Activated CD4-positive, alpha-beta memory T cell treated with anti-CD3 and anti-CD28 coated beads for 36 hours (primary cell): ENCODE results near the gene TLE4. TPM values are rescaled to one million over a fixed set of nuclear protein-coding genes. Genes with fewer than 3 reads are reported as not detected.
"Not testable (repeated sequence)": the region's sequence is repeated elsewhere in the genome, so short reads cannot be mapped to it uniquely, and the experiment has no call there.

ENCODE experiments used
- CTCF ChIA-PET: fragments of 350-600 bp; sonication (Branson Sonifier 250); formaldehyde crosslinking; loops from one replicate; lab custom pipeline; 2021; ENCODE audit warnings: antibody characterized with exemption, inconsistent platforms; lab: Charles Lee
- POLR2A ChIA-PET: fragments of 350-600 bp; sonication (Branson Sonifier 250); formaldehyde crosslinking; loops from one replicate; lab custom pipeline; 2021; ENCODE audit warnings: antibody characterized with exemption; lab: Charles Lee
- DNase-seq: peaks from one replicate; pipeline ENCODE4 v3.0.0-alpha.2; 2020
- H3K27ac Mint-ChIP-seq: one replicate; pipeline ENCODE4 v1.8.0; 2021; ENCODE audit warnings: mixed read lengths
- H3K27me3 Mint-ChIP-seq: one replicate; pipeline ENCODE4 v1.8.0; 2021; ENCODE audit warnings: mixed read lengths
- H3K36me3 Mint-ChIP-seq: one replicate; pipeline ENCODE4 v1.8.0; 2021; ENCODE audit warnings: mixed read lengths
- H3K4me1 Mint-ChIP-seq: one replicate; pipeline ENCODE4 v1.8.0; 2021; ENCODE audit warnings: low read depth, mixed read lengths
- H3K4me3 Mint-ChIP-seq: one replicate; pipeline ENCODE4 v1.8.0; 2021; ENCODE audit warnings: mild to moderate bottlenecking, mixed read lengths
- H3K9me3 Mint-ChIP-seq: one replicate; pipeline ENCODE4 v1.8.0; 2021; ENCODE audit warnings: mixed read lengths
- intact Hi-C: fragments of 100-400 bp; cut with micrococcal nuclease; formaldehyde crosslinking; loops from one replicate; pipeline ENCODE4 v1.15.1; 2023
- total RNA-seq, 2 experiments: library from RNA; stranded (reverse); gene quantifications; one replicate each; pipeline ENCODE4 v1.2.3, GENCODE V29; 2021

TLE4 gene
- total RNA-seq, 2 experiments from 2014 or later, result 14.3 to 15.3 TPM

GRCh38 chr9:79584655-79584982, 12.9 kb downstream of the TLE4 start:
- no peak for DNase-seq
- ChIA-PET POLR2A (interaction anchor here (5.3 kb wide), 1 partner anchor 13 kb away, joined by 25 read pairs; the partner anchor contains the start of gene TLE4), CTCF (no interaction called here)
- peaks cover 6% of the 10 kb centered on the region for H3K36me3 Mint-ChIP-seq
- peaks cover 59% of the 10 kb centered on the region for H3K4me1 Mint-ChIP-seq
- no peak overlapping the region for H3K27ac Mint-ChIP-seq
- H3K9me3 Mint-ChIP-seq, result no peaks in the 10 kb centered on the region
- no peak overlapping the region for H3K4me3 Mint-ChIP-seq
- no peaks in the 10 kb centered on the region for H3K27me3 Mint-ChIP-seq
- intact Hi-C loops, result loop anchor here (1.0 kb wide), 1 partner anchor 13 kb away; the partner anchor contains the start of gene TLE4

GRCh38 chr9:79588488-79589223, 16.9 kb downstream of the TLE4 start:
- H3K4me1 Mint-ChIP-seq, result peaks cover 51% of the 10 kb centered on the region
- DNase-seq, result no peak
- CTCF ChIA-PET, result no interaction called here
- POLR2A ChIA-PET, result no interaction called here
- no peaks in the 10 kb centered on the region for H3K9me3 Mint-ChIP-seq
- intact Hi-C loops, result no loop called here
- peaks cover 6% of the 10 kb centered on the region for H3K36me3 Mint-ChIP-seq
- H3K27ac Mint-ChIP-seq, result no peak overlapping the region
- no peaks in the 10 kb centered on the region for H3K27me3 Mint-ChIP-seq
- no peak overlapping the region for H3K4me3 Mint-ChIP-seq

- H3K4me1 Mint-ChIP-seq, result peaks cover 48% of the 10 kb centered on the region
- no peak for DNase-seq
- no peak overlapping the region for H3K4me3 Mint-ChIP-seq
- CTCF ChIA-PET, result no interaction called here
- no peaks in the 10 kb centered on the region for H3K9me3 Mint-ChIP-seq
- no peak overlapping the region for H3K27ac Mint-ChIP-seq
- POLR2A ChIA-PET, result no interaction called here
- peaks cover 12% of the 10 kb centered on the region for H3K36me3 Mint-ChIP-seq
- no peaks in the 10 kb centered on the region for H3K27me3 Mint-ChIP-seq
- intact Hi-C loops, result no loop called here
These were observed 19.7 kb downstream of the TLE4 start for GRCh38 chr9:79591458-79591857.

DNA sequence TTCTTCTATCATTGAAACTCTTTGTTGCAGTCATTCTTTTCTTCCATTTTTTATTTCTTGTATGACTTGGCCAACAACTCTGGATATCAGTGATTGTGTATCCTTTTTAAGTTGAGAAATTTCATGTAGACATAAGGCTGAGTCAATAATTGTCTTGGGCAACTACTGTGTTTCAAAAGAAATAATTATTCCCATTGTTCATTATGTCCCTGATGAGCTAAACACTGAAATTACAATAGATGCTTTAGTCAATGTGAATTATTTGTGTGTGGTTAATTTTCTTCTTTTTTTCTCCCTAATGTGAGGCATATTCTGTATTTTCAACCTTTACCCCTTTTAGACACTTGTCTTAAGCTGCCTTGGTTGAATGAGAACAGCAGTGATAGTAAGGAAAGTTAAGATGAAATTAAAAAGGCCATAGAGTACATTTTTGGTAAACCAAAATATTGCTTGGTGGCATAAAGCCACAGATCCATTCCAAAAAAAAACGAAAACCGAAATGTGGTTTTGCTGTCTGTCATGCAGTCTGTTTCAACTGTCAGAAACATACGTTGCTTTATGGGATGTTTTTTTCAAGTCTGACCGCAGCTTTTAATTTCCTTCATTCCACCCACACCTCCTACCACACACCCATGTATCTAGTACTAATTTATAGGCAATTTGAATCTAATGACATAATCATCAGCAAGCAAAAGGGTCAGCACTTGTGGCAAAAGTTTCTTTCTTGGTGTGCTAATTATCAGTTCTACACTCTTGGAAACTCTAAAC, 21.1 kb downstream of the TLE4 start:
- H3K9me3 Mint-ChIP-seq, result no peaks in the 10 kb centered on the region
- H3K4me1 Mint-ChIP-seq, result peaks cover 59% of the 10 kb centered on the region
- H3K27ac Mint-ChIP-seq, result peak overlapping the region; percentile 36
- no peaks in the 10 kb centered on the region for H3K27me3 Mint-ChIP-seq
- H3K36me3 Mint-ChIP-seq, result peaks cover 14% of the 10 kb centered on the region
- ChIA-PET POLR2A (interaction anchor here (1.4 to 1.6 kb wide), 2 partner anchors 10 to 21 kb away, joined by 5 read pairs; partner anchors contain the start of gene TLE4), CTCF (interaction anchor here (0.7 kb wide), 1 partner anchor 115 kb away, joined by 3 read pairs; no protein-coding TSS in a partner anchor)
- peak; percentile 15 for DNase-seq
- H3K4me3 Mint-ChIP-seq, result peak overlapping the region; percentile 1
- intact Hi-C loops, result loop anchor here (2.0 kb wide), 1 partner anchor 32 kb away; no protein-coding TSS in a partner anchor

DNA sequence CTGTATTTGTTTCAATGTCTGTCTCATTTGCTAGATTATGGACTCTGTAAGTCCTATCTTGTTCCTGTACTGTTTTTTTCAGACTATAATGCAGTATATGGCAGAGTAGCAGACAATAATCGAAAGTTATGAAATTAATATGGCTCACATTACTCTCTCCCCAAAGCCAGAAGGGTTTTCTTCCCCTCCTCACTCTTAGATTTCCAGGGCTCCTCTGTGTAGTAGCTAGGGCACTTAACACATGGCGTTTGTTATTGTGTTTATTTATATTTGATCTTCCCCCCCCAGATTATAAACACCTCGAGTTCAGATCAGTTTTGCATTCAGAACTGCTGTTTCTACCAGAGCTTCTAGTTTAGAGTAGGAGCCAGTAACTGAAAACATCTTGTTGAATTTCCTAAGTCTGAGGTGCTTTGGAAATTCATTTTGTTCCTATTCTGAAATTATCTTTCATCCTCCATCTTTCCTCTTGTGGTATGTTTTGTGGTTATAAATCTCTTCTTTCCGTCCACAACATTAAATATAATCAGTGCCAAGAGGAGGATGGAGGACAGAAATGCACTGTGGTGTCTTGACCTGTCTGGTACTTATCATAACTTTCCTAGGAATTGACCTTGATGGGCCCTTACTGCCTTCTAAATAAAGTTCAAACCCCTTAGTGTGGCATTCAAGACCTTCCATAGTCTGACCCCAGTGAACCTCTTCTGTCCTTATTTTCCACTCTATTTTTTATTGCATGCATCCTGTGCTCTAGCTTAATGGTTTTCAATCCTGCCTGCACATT, 27.0 kb downstream of the TLE4 start:
- intact Hi-C loops, result no loop called here
- POLR2A ChIA-PET, result no interaction called here
- no peak for DNase-seq

DNA sequence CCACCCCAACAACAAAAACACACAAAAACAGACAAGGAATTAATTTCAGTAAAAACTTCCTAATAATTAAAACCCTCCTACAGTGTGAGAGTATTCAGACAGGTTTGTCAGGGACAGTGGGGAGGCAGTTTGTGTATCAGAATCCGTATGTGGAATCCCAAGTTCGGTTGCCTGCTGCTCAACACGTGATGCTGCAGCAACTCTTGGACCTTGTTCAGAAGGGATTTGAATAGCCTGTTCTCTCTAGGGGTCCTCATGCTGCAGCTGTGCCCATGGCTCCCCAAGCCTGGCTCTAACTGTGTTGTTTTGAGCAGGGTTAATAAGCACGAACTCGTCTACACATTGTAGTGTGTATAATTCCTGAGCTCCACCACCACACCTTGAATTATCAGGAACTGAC, 28.7 kb downstream of the TLE4 start:
- no peaks in the 10 kb centered on the region for H3K27me3 Mint-ChIP-seq
- H3K4me3 Mint-ChIP-seq, result no peak overlapping the region
- H3K27ac Mint-ChIP-seq, result no peak overlapping the region
- H3K9me3 Mint-ChIP-seq, result peaks cover 9% of the 10 kb centered on the region
- no peak for DNase-seq
- ChIA-PET CTCF (no interaction called here), POLR2A (no interaction called here)
- intact Hi-C loops, result no loop called here
- peaks cover 47% of the 10 kb centered on the region for H3K4me1 Mint-ChIP-seq
- H3K36me3 Mint-ChIP-seq, result peaks cover 14% of the 10 kb centered on the region

More for the DNA sequence above, 27.0 kb downstream of the TLE4 start:
- Mint-ChIP-seq H3K4me3 (no peak overlapping the region), H3K27ac (no peak overlapping the region), H3K36me3 (peaks cover 18% of the 10 kb centered on the region), H3K4me1 (peaks cover 57% of the 10 kb centered on the region), H3K9me3 (peaks cover 9% of the 10 kb centered on the region), H3K27me3 (no peaks in the 10 kb centered on the region)
- CTCF ChIA-PET, result interaction anchor here (0.6 kb wide), 1 partner anchor 12 kb away, joined by 3 read pairs; no protein-coding TSS in a partner anchor

DNA sequence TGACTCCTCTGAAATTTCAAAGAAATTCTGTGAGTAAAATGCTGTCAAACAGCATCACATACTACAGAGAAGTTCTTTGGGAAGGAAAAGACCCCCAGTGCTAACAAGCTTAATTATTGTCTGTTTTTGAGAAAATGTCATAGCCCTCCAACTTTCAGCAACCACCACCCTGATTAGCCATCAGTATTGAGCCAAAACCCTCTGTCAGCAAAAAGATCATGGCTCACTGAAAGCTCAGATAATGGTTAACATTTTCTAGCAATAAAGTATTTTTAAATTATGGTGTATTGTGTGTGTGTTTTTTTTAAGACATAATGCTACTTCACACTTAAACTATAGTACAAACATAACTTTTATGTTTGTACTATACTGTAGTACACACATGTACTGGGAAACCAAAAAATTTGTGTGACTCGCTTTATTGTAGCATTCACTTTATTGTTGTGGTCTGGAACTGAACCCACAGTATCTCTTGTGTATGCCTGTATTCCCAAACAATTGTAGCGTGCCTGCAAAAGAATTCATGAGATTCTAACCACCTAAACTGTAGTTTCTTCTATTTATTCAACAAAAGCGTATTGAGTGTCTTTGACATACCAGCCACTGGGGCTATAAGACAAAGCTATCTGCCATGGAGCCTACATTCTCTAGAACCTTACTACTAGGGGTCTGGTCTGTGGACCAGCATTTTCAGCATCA, 31.6 kb downstream of the TLE4 start:
- Mint-ChIP-seq H3K9me3 (peaks cover 18% of the 10 kb centered on the region), H3K27me3 (no peaks in the 10 kb centered on the region)
- CTCF ChIA-PET, result no interaction called here

GRCh38 chr9:79604149-79604548, 32.4 kb downstream of the TLE4 start:
- intact Hi-C loops, result no loop called here
- Mint-ChIP-seq H3K9me3 (peaks cover 18% of the 10 kb centered on the region), H3K4me1 (peaks cover 24% of the 10 kb centered on the region), H3K36me3 (peaks cover 20% of the 10 kb centered on the region), H3K4me3 (no peak overlapping the region), H3K27ac (no peak overlapping the region), H3K27me3 (no peaks in the 10 kb centered on the region)
- POLR2A ChIA-PET, result no interaction called here
- CTCF ChIA-PET, result no interaction called here
- DNase-seq, result no peak

More for the DNA sequence above, 31.6 kb downstream of the TLE4 start:
- no peak overlapping the region for H3K27ac Mint-ChIP-seq
- no peak overlapping the region for H3K4me3 Mint-ChIP-seq
- DNase-seq, result no peak
- peaks cover 30% of the 10 kb centered on the region for H3K4me1 Mint-ChIP-seq
- intact Hi-C loops, result no loop called here
- H3K36me3 Mint-ChIP-seq, result peaks cover 20% of the 10 kb centered on the region
- POLR2A ChIA-PET, result no interaction called here

DNA sequence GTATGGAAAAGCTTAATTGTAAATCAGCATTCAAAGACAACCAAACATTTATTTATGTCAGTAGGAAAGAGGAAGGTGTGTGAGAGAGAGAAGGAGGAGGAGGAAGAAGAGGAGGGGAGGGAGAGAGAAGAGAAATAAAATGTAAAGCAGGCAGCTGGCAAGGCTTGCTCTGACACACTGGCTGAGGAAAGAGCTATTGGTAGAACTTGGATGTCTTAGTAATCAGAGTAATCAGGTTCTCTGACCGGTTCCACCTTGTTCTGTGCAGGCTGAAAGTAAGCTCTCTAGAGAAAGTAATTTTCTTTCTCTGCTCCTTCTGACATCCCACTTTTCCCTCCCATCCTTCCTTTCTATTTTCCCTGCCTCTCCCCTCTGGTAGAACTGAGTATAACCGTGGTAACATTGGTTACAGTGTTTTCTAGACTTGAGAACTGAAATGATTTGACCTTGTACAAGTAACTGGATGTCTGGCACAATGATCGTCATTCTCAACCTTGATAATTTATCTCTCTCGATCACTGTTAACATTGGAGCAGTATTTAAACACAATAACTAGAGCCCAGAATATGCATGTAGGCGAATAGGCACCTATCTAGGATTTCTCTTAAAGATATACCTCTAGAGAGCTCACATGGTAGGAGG, 33.3 kb downstream of the TLE4 start:
- Mint-ChIP-seq H3K4me3 (no peak overlapping the region), H3K36me3 (peaks cover 20% of the 10 kb centered on the region), H3K27ac (no peak overlapping the region), H3K27me3 (no peaks in the 10 kb centered on the region), H3K4me1 (peaks cover 26% of the 10 kb centered on the region), H3K9me3 (peaks cover 18% of the 10 kb centered on the region)
- POLR2A ChIA-PET, result no interaction called here
- CTCF ChIA-PET, result no interaction called here
- DNase-seq, result no peak
- intact Hi-C loops, result no loop called here

GRCh38 chr9:79606529-79606928, 34.8 kb downstream of the TLE4 start:
- POLR2A ChIA-PET, CTCF ChIA-PET, H3K27me3 Mint-ChIP-seq, H3K4me3 Mint-ChIP-seq, DNase-seq, intact Hi-C loops, H3K27ac Mint-ChIP-seq: not testable (repeated sequence)
- H3K9me3 Mint-ChIP-seq, result peaks cover 18% of the 10 kb centered on the region
- H3K36me3 Mint-ChIP-seq, result peaks cover 18% of the 10 kb centered on the region
- peaks cover 28% of the 10 kb centered on the region for H3K4me1 Mint-ChIP-seq

DNA sequence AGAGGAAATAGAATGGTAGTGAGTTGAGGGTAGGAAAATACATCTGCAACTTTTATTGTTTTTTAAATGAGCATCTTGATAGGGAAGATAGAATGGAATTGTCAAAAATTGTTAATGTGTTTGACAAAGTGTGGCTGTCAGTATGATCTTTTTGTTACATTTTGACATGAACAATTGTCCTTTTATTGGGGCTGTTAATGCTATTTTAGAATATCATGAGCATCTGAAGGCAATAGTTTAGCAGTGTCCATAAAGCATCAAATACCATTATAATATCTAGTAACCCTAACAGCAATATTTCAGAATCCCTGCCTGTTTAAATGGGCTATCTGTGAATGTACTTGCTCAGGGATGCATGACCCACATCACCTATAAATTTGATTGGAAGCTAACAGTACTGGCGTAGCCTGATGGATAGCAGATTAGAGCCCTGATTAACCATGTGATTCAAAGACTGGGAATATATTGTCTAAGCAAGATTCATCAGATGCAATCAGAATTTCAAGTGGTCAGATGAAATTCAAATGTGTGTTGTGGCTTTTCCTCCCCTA, 37.8 kb downstream of the TLE4 start:
- Mint-ChIP-seq H3K4me1 (peaks cover 33% of the 10 kb centered on the region), H3K36me3 (peaks cover 12% of the 10 kb centered on the region), H3K27me3 (no peaks in the 10 kb centered on the region), H3K4me3 (no peak overlapping the region), H3K27ac (no peak overlapping the region), H3K9me3 (peaks cover 9% of the 10 kb centered on the region)
- intact Hi-C loops, result no loop called here
- ChIA-PET POLR2A (no interaction called here), CTCF (no interaction called here)
- no peak for DNase-seq
